IPS-NIHi7 (cell line): ENCODE data around the gene ZNF384.
A peak's percentile ranks its signal among the peaks of the same experiment; 100 is the strongest.

Experiments
- DNase-seq: peaks from one replicate; pipeline ENCODE4 v3.0.0; 2012; ENCODE audit warnings: mixed read lengths; ENCODE audit errors: extremely low spot score

ZNF384 gene

GRCh38 chr12:6699259-6699988 lies 10.2 kb upstream of the ZNF384 start:
- DNase-seq, result no peak

- no peak for DNase-seq
Observed at GRCh38 chr12:6698352-6699046, 9.3 kb upstream of the ZNF384 start.

- peak; percentile 82 for DNase-seq
Observed at GRCh38 chr12:6697584-6698351, 8.6 kb upstream of the ZNF384 start.

GRCh38 chr12:6696690-6697583 lies 7.8 kb upstream of the ZNF384 start:
- no peak for DNase-seq

- no peak for DNase-seq
Observed at GRCh38 chr12:6695313-6696045, 6.3 kb upstream of the ZNF384 start.

GRCh38 chr12:6694701-6695100 lies 5.5 kb upstream of the ZNF384 start:
- DNase-seq, result no peak

- DNase-seq, result no peak
Observed at GRCh38 chr12:6693832-6694355, 4.7 kb upstream of the ZNF384 start.

- no peak for DNase-seq
Observed at GRCh38 chr12:6692888-6693287, 3.7 kb upstream of the ZNF384 start.

- DNase-seq, result no peak
Observed at GRCh38 chr12:6691473-6691872, 2.3 kb upstream of the ZNF384 start.

- DNase-seq, result no peak
Observed at GRCh38 chr12:6688543-6688998, 604 bp downstream of the ZNF384 start.

- DNase-seq, result no peak
Observed at GRCh38 chr12:6685814-6686213, 3.4 kb downstream of the ZNF384 start.

GRCh38 chr12:6684609-6685008 lies 4.6 kb downstream of the ZNF384 start:
- DNase-seq, result peak; percentile 47

GRCh38 chr12:6676962-6677361 lies 12.2 kb downstream of the ZNF384 start:
- no peak for DNase-seq

GRCh38 chr12:6672143-6672542 lies 17.0 kb downstream of the ZNF384 start:
- no peak for DNase-seq

GRCh38 chr12:6667559-6668210 lies 21.5 kb downstream of the ZNF384 start:
- DNase-seq, result peak; percentile 45

- no peak for DNase-seq
Observed at GRCh38 chr12:6666211-6666610, 23.0 kb downstream of the ZNF384 start.

GRCh38 chr12:6664902-6665301 lies 24.3 kb downstream of the ZNF384 start:
- DNase-seq, result no peak

- peak; percentile 99 for DNase-seq
Observed at GRCh38 chr12:6662906-6663742, 26.1 kb downstream of the ZNF384 start, which contains the start of gene ING4. Gene ING4 (minus strand): TSS chr12:6663119. CDS start chr12:6663101, 18 bp downstream.

GRCh38 chr12:6662602-6662905 lies 26.6 kb downstream of the ZNF384 start:
- DNase-seq, result peak; percentile 76
